GM18505 (cell line): ENCODE results near the gene GPR108.
"Not testable (repeated sequence)": the region's sequence is repeated elsewhere in the genome, so short reads cannot be mapped to it uniquely, and the experiment has no call there.

Experiments
- ATAC-seq: cut with Tn5 transposase; IDR thresholded peaks from one replicate; pipeline ENCODE4 v1.9.1; 2021; ENCODE audit not compliant: unreplicated experiment
- POLR2A ChIP-seq: IDR thresholded peaks from 4 replicates; pipeline ENCODE4 v1.6.1; 2011; ENCODE audit warnings: borderline replicate concordance; ENCODE audit not compliant: insufficient read depth, insufficient read length; ENCODE audit errors: extremely low read depth

The GPR108 gene

GRCh38 chr19:6767357-6768235, 30.2 kb upstream of the GPR108 start, which contains the start of gene SH2D3A:
TSS of gene SH2D3A (minus strand) at chr19:6767435. CDS start at chr19:6763748, 3,687 bp downstream.
- ATAC-seq = peak; percentile 70

GRCh38 chr19:6767081-6767356, 29.6 kb upstream of the GPR108 start:
- peak; percentile 21 for ATAC-seq

More at GRCh38 chr19:6767357-6768235, 30.2 kb upstream of the GPR108 start, which contains the start of gene SH2D3A:
- TF ChIP-seq POLR2A = peak; percentile 52

GRCh38 chr19:6766357-6767080, 29.1 kb upstream of the GPR108 start:
- ATAC-seq = no peak
- TF ChIP-seq POLR2A = no peak

More at GRCh38 chr19:6767081-6767356, 29.6 kb upstream of the GPR108 start:
- TF ChIP-seq POLR2A = no peak

GRCh38 chr19:6765738-6766356, 28.5 kb upstream of the GPR108 start:
- TF ChIP-seq POLR2A = no peak
- ATAC-seq = no peak

GRCh38 chr19:6762253-6762797, 24.9 kb upstream of the GPR108 start:
- not testable (repeated sequence) for ATAC-seq

- no peak for ATAC-seq
These were observed 23.8 kb upstream of the GPR108 start for GRCh38 chr19:6761053-6761676.

GRCh38 chr19:6760606-6761005, 23.2 kb upstream of the GPR108 start:
- no peak for ATAC-seq
- TF ChIP-seq POLR2A = no peak

More at GRCh38 chr19:6761053-6761676, 23.8 kb upstream of the GPR108 start:
- no peak for TF ChIP-seq POLR2A

- no peak for ATAC-seq
- no peak for TF ChIP-seq POLR2A
These were observed 17.5 kb upstream of the GPR108 start for GRCh38 chr19:6754653-6755463.

- ATAC-seq = no peak
- TF ChIP-seq POLR2A = no peak
These were observed 16.8 kb upstream of the GPR108 start for GRCh38 chr19:6754136-6754535.

- peak; percentile 67 for ATAC-seq
- TF ChIP-seq POLR2A = peak; percentile 34
These were observed 16.0 kb upstream of the GPR108 start for GRCh38 chr19:6753178-6754031.
